ENCODE data around the gene KHDC4. TPM values are rescaled to one million over a fixed set of nuclear protein-coding genes. Genes with fewer than 3 reads are reported as not detected.

Gene KHDC4
- total RNA-seq, 1 experiment from 2014 or later, result 57.7 TPM

- Histone ChIP-seq H2BK12ac (ENCODE audit: insufficient read length, low read depth, low read length) (peak overlapping the region; percentile 24), H3K9ac (ENCODE audit: extremely low read depth, insufficient read length, low read length) (no peak overlapping the region), H2BK20ac (ENCODE audit: low read depth, low read length, poor library complexity, severe bottlenecking) (no peak overlapping the region), H3K23ac (ENCODE audit: insufficient read length, low read depth, low read length) (no peak overlapping the region), H3K4me1 (ENCODE audit: insufficient read depth, low read length) (peaks cover 27% of the 10 kb centered on the region), H3T11ph (ENCODE audit: low read length) (no peak overlapping the region), H3K9me3 (ENCODE audit: control insufficient read depth, low read depth, low read length) (no peaks in the 10 kb centered on the region), H3K23me2 (ENCODE audit: insufficient read length, low read depth, low read length, poor library complexity, severe bottlenecking) (peaks cover 3% of the 10 kb centered on the region), H2BK5ac (ENCODE audit: insufficient read length, low read length) (no peak overlapping the region), H2BK120ac (ENCODE audit: low read depth, low read length, poor library complexity, severe bottlenecking) (no peak overlapping the region), H3K56ac (ENCODE audit: insufficient read length, low read depth, low read length) (no peak overlapping the region), H2AFZ (ENCODE audit: low read length) (no peak overlapping the region), H4K20me1 (ENCODE audit: control insufficient read depth, insufficient read depth, insufficient read length) (peaks cover 6% of the 10 kb centered on the region), H3K27ac (ENCODE audit: insufficient read length, low read depth, low read length) (no peak overlapping the region), H3K14ac (ENCODE audit: insufficient read depth, low read length) (no peak overlapping the region), H3K4ac (ENCODE audit: low read depth, low read length) (no peak overlapping the region), H3K79me1 (ENCODE audit: insufficient read depth, low read depth, low read length, poor library complexity, severe bottlenecking) (peaks cover 9% of the 10 kb centered on the region), H4K5ac (ENCODE audit: insufficient read length, low read depth, low read length) (no peak overlapping the region), H4K8ac (replicated peaks; ENCODE audit: insufficient read length, low read depth, low read length) (no peak overlapping the region), H3K27me3 (ENCODE audit: insufficient read depth, low read length) (no peaks in the 10 kb centered on the region), H2AK5ac (ENCODE audit: insufficient read length, low read length) (no peak overlapping the region), H3K18ac (ENCODE audit: insufficient read length, low read depth, low read length) (no peak overlapping the region), H3K4me2 (ENCODE audit: insufficient read depth, insufficient read length, low read length) (peak overlapping the region; percentile 8), H4K91ac (ENCODE audit: insufficient read length, low read depth, low read length) (no peak overlapping the region), H3K79me2 (ENCODE audit: insufficient read depth, low read length) (peaks cover 35% of the 10 kb centered on the region), H2BK15ac (ENCODE audit: low read depth, low read length) (no peak overlapping the region)
- Mint-ChIP-seq H3K36me3 (ENCODE audit: insufficient read depth in 1 of 3, low read depth in 3 of 3) (peaks cover 21 to 61% (median 58%) of the 10 kb centered on the region in 3 experiments), H3K27me3 (ENCODE audit: low read depth) (no peaks in the 10 kb centered on the region), H3K4me1 (peaks cover 69 to 85% of the 10 kb centered on the region in 2 experiments), H3K27ac (peak overlapping the region; percentile 75 to 88 (median 76); a peak in 4 of 7 replicates), H3K9me3 (no peaks in the 10 kb centered on the region), H3K4me3 (peak overlapping the region in 1 of 2 experiments; percentile 58; a peak in 2 of 5 replicates)
- WGBS (ENCODE audit: extremely low coverage, insufficient read length, low lambda C conversion rate), result no CpG with 5 or more reads among the region's 11 CpGs
- DNase-seq, result peak; percentile 53
- TF ChIP-seq CTCF (conservative IDR thresholded peaks at IDR 0.05), result no peak
Measured at GRCh38 chr1:155970531-155971167, 36.4 kb upstream of the KHDC4 start.

All from H9 (cell line).